Measurements from ENCODE around the gene SCPEP1.

DNA sequence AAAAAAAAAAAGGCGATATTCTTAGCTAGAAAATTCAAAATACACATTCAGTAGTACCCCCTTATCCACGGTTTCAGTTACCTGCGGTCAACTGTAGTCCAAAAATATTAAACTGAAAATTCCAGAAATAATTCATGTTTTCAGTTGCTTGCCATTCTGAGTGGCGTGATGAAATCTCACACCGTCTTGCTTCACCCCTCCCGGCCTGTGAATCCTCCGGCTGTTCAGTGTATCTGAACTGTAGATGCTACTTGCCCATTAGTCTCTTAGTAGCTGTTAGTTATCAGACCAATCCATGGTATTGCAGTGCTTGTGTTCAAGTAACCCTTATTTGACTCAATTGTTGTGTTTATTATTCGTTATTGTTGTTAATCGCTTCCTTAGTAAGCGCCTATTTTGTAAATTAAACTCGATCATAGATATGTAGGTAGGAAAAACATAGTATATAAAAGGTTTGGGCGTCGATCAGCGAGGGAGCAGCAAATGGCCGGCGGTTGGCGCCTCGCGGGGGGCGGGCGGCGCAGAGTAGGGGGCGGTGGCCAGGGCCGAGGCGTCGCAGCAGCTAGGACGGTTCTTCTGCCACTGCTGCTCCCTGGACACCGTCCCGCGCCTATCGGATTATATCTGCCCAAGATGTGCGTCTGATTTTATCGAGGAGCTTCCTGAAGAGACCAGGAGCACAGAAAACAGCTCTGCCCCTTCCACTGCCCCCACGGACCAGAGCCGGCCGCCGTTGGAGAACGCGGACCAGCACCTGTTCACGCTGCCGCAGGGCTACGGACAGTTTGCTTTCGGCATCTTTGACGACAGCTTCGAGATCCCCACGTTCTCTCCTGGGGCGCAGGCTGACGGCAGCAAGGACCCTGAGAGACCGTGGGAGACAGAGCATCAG lies 67.3 kb downstream of the SCPEP1 start:
- TF ChIP-seq, protein P1, sequence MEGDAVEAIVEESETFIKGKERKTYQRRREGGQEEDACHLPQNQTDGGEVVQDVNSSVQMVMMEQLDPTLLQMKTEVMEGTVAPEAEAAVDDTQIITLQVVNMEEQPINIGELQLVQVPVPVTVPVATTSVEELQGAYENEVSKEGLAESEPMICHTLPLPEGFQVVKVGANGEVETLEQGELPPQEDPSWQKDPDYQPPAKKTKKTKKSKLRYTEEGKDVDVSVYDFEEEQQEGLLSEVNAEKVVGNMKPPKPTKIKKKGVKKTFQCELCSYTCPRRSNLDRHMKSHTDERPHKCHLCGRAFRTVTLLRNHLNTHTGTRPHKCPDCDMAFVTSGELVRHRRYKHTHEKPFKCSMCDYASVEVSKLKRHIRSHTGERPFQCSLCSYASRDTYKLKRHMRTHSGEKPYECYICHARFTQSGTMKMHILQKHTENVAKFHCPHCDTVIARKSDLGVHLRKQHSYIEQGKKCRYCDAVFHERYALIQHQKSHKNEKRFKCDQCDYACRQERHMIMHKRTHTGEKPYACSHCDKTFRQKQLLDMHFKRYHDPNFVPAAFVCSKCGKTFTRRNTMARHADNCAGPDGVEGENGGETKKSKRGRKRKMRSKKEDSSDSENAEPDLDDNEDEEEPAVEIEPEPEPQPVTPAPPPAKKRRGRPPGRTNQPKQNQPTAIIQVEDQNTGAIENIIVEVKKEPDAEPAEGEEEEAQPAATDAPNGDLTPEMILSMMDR (IDR thresholded peaks at IDR 0.05), result no peak
- TF ChIP-seq RXRA (IDR thresholded peaks at IDR 0.05; ENCODE audit: borderline replicate concordance, low read depth), result no peak
- no peak for TF ChIP-seq TEAD4 (IDR thresholded peaks at IDR 0.05; ENCODE audit: borderline replicate concordance, insufficient read depth)
- TF ChIP-seq SMC3 (IDR thresholded peaks at IDR 0.05; ENCODE audit: low read depth, low read length), result no peak
- no peak for TF ChIP-seq EP300 (IDR thresholded peaks at IDR 0.05; ENCODE audit: borderline replicate concordance in 1 of 2, low read depth in 1 of 2, low read length in 1 of 2)
- no peak for TF ChIP-seq YY1 (IDR thresholded peaks at IDR 0.05; ENCODE audit: low read depth)
- TF ChIP-seq POLR2AphosphoS5 (IDR thresholded peaks at IDR 0.05; ENCODE audit: low read depth, low read length), result no peak
- no peak for TF ChIP-seq TAF1 (IDR thresholded peaks at IDR 0.05; ENCODE audit: borderline replicate concordance, low read depth, low read length)
